NCI-H345 treated with DMSO at 0.1 percent for 48 hours (cell line): Measurements from ENCODE around the gene UBE2Q2.

Source experiments
- DNase-seq: peaks from one replicate; lab custom pipeline; 2025; ENCODE audit not compliant: unreplicated experiment; lab: John Stamatoyannopoulos, UW

Gene UBE2Q2

DNA sequence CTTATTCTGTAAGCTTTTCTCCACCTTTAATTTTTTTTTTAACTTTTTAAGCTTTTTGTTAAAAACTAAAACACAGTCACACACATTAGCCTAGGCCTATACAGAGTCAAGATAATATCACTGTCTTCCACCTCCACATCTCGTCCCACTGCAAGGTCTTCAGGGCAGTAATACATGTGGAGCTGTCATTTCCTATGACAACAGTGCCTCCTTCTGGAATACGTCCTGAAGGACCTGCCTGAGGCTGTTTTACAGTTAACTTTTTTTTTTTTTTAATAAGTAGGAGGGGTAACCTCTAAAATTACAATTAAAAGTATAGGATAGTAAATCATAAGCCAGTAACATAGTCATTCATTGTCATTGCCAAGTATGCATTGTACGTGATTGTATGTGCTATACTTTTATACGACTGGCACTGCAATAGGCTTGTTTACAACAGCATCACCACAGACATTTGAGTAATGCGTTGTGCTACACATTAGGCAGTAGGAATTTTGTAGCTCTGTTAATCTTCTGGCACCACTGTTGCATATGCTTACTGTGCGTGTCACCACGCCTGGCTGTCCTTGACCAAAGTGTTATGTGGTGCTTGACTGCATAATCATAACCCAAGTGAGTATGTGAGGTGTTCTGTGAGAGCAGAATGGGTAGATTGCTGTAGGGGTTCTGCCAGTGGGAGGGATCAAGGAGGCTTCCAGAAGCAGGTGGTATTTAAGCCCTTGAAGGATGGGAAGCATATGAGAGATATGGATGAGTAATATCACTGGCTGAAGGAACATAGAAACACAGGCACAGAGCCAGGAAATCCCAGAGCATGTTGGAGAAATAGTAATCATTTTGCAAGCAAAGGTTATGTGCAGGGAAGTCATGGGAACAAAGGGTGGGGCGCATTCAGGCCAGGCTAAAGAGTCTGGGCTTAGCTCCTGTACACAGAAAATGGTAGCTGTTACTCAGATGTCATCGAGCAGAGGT lies 78.8 kb downstream of the UBE2Q2 start:
- no peak for DNase-seq

GRCh38 chr15:75923756-75924155 lies 80.5 kb downstream of the UBE2Q2 start:
- no peak for DNase-seq

DNA sequence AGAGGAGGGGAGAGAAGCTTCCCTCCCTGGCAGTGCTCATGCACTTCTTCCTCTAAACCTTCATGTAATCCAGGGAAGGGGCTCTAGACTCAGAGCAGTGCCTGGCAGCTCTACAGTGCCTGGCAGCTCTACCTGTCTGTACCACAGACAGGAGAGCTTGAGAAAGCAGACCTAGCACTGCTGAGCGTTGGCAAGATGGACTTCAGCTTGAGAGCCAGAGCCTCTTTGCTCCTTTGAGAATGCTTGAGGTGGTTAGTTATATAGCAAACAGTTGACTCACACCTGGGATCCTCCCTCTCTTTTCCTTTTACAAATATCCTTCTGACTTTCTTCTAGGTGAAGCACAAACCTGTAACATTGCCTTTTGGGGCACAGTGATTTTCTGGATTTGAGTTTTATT lies 81.3 kb downstream of the UBE2Q2 start:
- no peak for DNase-seq

DNA sequence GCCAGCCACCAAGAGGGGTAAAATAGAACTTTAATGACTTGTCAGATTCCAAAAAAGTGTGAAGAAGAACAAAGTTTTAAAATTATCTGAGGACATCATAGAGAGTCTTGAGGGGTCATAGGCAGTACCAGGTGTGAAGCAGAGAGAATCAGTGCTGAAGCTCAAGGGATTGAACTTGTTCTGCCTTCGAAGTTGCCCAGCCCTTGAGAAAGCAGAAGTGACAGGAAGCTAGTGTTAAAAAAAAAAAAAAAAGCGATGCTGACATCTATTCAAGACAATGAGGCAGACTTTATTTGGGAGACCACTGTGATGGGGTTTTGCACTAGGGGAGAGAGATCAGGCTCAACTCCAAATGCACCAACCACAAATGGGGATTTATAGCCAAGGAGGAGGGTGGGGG lies 82.2 kb downstream of the UBE2Q2 start:
- no peak for DNase-seq

- DNase-seq, result no peak
Observed at GRCh38 chr15:75926931-75927330, 83.7 kb downstream of the UBE2Q2 start.

DNA sequence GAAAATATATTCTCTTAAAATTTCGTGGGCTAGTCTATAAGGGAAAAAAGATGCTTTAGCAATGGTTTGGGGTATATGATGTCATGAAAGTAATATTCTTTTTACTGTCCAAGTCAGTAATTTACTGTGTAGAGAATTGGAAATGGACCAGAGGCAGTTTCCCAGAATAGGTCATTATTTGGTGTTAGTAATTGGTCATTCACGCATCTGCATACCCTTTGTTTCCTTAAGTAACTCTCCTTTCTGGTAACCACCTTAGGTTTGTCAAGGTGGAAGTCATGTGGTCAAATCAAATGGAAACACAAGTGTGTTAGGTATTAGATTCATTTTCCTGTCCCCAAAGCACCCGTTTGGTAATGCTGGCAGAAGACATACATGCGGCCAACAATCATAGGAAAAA lies 84.4 kb downstream of the UBE2Q2 start:
- no peak for DNase-seq

GRCh38 chr15:75928680-75929608 lies 85.7 kb downstream of the UBE2Q2 start:
- DNase-seq, result no peak

DNA sequence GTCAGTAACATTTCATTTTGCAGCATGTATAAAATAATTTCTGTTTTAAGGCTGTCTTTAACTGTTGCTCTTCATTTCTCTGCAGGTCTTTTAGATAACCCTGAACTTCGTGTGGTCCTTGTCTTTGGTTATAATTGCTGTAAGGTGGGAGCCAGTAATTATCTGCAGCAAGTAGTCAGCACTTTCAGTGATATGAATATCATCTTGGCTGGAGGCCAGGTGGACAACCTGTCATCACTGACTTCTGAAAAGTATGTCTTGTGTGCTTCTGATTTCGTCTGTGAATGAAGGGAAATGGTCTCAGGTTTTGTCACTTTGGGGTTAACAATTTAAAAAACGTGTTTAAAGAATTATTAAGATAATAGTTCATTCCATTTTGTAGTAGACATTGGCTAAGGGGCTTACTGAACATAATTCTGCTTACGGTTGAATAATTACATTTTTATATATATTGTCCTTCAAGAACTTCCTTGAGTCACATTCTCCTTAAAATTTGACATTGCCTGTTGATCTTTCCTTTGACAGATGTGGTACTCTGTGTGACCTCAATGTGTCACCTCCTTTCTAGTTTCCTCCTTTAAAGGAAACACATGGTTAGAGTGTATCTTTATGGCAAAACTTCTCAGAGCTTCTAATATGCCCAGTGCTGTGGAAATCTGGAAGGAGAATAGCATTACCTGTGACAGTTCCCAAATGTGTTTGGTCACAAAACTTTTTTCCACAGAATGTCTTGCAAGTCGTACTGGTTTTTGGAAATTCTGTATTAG lies 86.7 kb downstream of the UBE2Q2 start:
- DNase-seq, result no peak

- DNase-seq, result no peak
Observed at GRCh38 chr15:75930866-75931265, 87.6 kb downstream of the UBE2Q2 start.

GRCh38 chr15:75942464-75942863 lies 99.2 kb downstream of the UBE2Q2 start:
- DNase-seq, result no peak

- DNase-seq, result no peak
Observed at GRCh38 chr15:75943246-75943645, 100.0 kb downstream of the UBE2Q2 start.

GRCh38 chr15:75943713-75944215 lies 100.5 kb downstream of the UBE2Q2 start:
- DNase-seq, result no peak

GRCh38 chr15:75945953-75946352 lies 102.7 kb downstream of the UBE2Q2 start:
- DNase-seq, result no peak

- DNase-seq, result no peak
Observed at GRCh38 chr15:75947092-75947491, 103.8 kb downstream of the UBE2Q2 start.

DNA sequence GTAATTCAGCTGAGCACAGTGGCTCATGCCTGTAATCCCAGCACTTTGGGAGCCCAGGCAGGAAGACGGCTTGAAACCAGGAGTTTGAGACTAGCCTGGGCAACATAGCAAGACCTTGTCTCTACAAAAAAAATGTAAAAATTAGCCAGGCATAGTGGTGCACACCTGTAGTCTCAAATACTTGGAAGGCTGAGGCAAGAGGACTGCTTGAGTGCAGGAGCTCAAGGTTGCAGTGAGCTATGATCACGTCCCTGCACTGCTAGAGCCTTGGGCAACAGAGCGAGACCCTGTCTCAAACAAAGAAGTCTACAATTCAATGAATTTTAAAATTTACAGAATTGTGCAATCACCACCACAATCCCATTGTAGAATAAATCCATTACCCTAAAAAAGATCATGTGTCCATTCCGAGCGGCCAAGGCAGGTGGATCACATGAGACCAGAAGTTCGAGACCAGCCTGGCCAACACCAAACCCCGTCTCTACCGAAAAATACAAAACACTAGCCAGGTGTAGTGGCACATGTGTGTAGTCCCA lies 105.6 kb downstream of the UBE2Q2 start:
- DNase-seq, result no peak
